Hepatocyte (in vitro differentiated cells): ENCODE data around the gene SSX4.
"Not testable (repeated sequence)": the region's sequence is repeated elsewhere in the genome, so short reads cannot be mapped to it uniquely, and the experiment has no call there.

Experiments
- EZH2 ChIP-seq: fragments of 200-600 bp; sonication (generic); IDR thresholded peaks from 2 replicates; pipeline ENCODE4 v1.6.1; 2016; ENCODE audit warnings: antibody characterized with exemption, mild to moderate bottlenecking, borderline replicate concordance
- EZH2phosphoT487 ChIP-seq: fragments of 200-600 bp; sonication (generic); IDR thresholded peaks from one replicate; pipeline ENCODE4 v1.6.1; 2018; ENCODE audit warnings: antibody characterized with exemption, mild to moderate bottlenecking, low read depth, moderate library complexity; ENCODE audit not compliant: unreplicated experiment, severe bottlenecking
- TF ChIP-seq, protein P1 (sequence below): fragments of 200-600 bp; sonication (generic); IDR thresholded peaks from 2 replicates; pipeline ENCODE4 v1.5.1; 2016; ENCODE audit warnings: antibody characterized with exemption, mild to moderate bottlenecking; ENCODE audit not compliant: poor library complexity

DNA sequence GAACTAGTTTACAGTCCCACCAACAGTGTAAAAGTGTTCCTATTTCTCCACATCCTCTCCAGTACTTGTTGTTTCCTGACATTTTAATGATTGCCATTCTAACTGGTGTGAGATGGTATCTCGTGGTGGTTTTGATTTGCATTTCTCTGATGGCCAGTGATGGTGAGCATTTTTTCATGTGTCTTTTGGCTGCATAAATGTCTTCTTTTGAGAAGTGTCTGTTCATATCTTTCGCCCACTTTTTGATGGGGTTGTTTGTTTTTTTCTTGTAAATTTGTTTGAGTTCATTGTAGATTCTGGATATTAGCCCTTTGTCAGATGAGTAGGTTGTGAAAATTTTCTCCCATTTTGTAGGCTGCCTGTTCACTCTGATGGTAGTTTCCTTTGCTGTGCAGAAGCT is 13.6 kb downstream of the SSX4 start:
- TF ChIP-seq, protein P1, sequence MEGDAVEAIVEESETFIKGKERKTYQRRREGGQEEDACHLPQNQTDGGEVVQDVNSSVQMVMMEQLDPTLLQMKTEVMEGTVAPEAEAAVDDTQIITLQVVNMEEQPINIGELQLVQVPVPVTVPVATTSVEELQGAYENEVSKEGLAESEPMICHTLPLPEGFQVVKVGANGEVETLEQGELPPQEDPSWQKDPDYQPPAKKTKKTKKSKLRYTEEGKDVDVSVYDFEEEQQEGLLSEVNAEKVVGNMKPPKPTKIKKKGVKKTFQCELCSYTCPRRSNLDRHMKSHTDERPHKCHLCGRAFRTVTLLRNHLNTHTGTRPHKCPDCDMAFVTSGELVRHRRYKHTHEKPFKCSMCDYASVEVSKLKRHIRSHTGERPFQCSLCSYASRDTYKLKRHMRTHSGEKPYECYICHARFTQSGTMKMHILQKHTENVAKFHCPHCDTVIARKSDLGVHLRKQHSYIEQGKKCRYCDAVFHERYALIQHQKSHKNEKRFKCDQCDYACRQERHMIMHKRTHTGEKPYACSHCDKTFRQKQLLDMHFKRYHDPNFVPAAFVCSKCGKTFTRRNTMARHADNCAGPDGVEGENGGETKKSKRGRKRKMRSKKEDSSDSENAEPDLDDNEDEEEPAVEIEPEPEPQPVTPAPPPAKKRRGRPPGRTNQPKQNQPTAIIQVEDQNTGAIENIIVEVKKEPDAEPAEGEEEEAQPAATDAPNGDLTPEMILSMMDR = not testable (repeated sequence)
- TF ChIP-seq EZH2, EZH2phosphoT487: not testable (repeated sequence)
